CD4-positive, alpha-beta T cell treated with Interleukin-15 for 4 hours (primary cell): Measurements from ENCODE around the gene POLR3H.
"Not testable (repeated sequence)": the region's sequence is repeated elsewhere in the genome, so short reads cannot be mapped to it uniquely, and the experiment has no call there.

Experiments used
- DNase-seq: peaks from one replicate; pipeline ENCODE4 v3.0.0-alpha.2; 2020; ENCODE audit warnings: low spot score

POLR3H gene

DNA sequence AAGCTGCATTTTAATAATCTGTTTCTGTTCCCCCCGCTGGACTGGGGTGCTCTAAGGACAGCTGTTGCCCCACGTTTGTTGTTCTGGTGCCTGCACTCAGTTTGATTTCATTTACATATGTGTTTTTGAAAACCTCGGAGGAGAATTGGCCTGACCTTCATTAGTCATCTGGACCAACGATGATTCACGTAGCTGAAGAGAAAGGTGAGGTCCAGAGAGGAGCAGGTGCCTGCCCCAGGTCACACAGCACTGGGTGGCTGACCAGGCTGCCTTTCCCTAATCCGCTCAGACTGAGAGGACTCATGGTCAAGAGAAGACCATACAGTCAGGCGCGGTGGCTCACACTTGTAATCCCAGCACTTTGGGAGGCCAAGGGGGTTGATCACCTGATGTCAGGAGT lies 20.3 kb upstream of the POLR3H start:
- no peak for DNase-seq

DNA sequence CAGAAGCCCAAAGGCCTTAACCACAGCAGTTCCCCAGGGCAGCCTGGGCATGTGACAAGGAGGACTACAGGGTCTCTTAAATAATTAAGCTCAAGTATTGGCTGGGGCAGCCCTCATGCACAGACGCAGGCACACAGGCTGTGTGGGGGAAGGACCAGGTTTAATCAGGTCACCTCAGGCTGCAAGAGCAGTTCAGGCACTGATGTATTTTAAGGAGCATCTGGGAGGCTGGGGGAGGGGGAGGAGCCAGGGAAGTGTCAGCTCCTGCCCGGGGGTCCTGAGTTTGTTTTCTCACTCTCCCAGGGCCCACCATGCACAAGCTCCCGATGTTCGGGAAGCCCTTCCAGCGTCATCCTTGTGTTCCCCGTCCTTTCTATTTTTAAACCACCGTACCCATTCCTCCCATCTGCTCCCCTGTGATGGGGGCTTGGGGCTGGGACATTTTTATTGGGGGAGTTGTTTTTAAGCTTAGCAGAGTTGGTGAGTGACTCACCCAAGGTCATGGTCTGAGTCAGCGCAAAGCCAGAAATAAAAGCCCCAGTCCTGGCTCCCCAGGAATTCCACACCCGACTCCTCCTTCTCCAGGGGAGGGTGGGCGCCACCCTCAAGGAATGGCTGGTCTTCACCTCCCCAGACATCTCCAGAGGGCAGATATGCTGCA lies 18.9 kb upstream of the POLR3H start:
- DNase-seq = no peak

DNA sequence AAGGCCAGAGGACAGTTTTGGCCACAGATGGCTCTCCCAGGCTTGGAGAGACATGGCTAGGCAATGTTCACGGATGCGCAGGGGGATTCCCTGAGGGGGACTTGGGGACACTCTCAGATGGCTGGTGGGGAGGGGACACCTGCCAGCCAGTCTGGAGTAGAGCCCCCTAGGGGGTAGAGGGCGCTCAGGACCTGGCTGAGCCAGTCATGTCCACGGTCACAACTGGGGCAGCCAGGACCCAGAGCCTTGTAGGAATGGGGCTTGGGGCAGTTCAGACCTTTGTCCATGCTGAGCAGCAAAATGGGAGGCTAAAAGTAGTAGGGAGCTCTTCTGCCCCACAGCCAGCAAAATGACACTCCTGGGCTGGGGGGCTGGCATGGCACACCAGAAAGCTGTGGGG lies 18.2 kb upstream of the POLR3H start:
- DNase-seq = no peak

DNA sequence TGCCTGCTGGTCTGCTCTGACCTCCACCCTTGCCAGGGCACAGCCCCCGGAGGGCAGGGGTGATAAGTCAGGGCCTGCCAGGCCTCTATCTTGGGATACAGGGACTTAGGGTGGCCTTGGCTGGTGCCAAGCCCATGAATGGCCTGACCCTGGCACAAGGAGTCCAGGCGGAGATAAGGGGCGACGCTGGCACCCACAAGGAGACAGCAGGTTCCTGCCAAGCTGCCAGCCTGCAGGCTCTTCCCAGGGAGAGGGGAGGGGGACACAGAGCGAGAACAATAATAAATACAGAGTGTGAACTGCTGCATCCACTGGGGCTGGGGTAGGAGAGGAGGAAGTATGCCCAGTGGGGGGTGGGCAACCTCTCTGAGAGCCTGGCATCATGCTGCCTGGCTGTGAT lies 17.5 kb upstream of the POLR3H start:
- no peak for DNase-seq

DNA sequence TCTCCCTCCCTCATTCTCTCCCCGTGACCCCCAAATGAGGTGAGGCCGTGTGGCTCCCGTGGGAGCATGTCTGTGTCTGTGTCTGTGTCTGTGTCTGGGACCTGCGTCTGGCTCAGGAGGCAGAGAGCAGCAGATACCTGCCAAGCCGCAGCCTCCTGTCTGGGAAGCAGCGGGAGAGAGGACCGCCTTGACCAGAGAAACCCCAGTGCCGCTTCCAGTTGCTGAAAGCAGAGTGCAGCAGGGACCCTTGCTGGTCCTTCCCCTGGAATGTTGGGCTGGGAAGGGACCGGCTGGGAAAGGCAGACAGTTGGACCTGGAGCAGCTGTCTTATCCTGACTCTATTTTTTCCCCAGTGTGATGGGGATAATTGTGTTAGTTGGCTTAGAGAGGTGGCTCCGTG lies 17.1 kb upstream of the POLR3H start:
- no peak for DNase-seq

DNA sequence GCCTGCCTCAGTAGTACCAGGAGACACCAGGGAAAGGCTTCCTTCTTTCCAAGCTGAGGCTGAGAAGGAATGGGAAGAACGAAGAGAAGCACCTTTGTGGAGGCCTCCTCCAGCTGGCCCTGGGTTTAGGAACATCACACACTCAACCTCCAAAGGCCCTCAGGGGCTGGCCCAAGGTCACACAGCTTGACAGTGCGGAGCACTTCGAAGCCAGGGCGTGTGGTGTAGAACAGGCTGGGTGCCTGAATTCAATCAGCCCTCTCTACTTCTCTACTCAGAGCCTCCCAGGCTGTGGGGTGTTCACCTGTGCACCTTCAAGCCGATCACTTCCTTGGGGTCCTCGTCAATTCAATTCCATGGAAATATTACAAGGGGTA lies 15.8 kb upstream of the POLR3H start:
- no peak for DNase-seq

DNA sequence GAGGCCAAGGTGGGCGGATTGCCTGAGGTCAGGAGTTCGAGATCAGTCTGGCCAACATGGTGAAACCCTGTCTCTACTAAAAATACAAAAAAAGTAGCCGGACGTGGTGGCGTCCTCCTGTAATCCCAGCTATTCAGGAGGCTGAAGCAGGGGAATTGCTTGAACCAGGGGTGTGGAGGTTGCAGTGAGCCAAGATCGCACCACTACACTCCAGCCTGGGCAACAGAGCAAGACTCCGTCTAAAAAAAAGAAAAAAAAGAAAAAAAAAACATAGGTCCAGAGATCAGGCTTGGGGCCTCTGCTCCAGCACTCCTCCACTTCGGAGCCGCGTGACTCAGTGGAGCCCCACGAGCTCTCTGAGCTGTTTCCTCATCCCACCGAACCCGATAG lies 14.0 kb upstream of the POLR3H start:
- DNase-seq = not testable (repeated sequence)

DNA sequence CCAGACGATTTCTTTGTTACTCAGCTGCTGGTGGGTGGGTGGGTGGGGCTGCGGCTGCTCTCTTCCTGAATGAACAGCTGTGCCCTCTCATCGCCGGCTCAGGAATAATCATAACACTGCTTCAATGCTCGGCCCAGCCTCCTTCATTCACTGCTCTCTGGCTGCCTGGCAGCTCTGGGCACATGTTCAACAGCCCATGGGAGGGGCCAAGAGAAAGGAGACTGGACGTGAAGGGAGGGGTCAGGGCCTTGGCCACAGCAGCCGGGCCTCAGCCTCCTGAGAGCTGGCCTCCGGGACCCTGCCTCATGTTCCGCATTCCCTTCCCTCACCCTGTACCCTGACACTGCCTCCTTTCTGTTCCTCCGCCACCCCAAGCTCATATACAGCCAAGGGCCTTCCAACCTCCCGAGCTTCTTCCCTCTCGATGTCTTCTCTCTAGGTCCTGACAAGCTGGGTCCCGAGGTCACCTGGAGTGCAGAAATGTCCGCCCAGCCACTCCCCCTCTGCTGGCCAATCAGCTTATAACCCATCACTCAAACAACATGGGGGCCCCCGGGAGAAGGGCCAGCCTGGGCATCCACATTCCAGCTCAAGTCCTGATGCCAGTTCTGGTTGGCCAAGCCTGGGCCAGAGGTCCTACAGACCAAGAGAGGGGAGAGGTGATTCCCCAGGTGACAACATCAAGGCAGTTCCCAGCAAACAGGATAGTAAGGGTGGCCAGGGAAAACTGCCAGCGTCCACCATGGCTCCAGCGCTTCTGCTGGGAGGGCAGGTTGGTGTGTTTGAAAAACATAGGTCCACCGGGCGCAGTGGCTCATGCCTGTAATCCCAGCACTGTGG lies 13.4 kb upstream of the POLR3H start:
- no peak for DNase-seq

DNA sequence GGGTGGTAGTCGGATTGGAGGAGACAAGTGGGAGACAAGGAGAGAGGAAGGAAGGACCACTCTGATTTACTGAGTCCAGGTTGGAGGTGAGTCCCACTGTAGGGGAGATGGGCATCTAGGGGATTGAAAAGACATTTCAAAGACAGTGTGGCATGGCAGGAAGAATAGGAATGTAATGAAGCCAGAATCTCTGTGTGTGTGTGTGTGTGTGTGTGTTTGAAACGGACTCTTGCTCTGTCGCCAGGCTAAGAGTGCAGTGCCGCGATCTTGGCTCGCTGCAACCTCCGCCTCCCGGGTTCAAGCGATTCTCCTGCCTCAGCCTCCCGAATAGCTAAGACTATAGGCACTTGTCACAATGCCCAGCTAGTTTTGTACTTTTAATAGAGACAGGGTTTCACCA lies 12.3 kb upstream of the POLR3H start:
- no peak for DNase-seq

DNA sequence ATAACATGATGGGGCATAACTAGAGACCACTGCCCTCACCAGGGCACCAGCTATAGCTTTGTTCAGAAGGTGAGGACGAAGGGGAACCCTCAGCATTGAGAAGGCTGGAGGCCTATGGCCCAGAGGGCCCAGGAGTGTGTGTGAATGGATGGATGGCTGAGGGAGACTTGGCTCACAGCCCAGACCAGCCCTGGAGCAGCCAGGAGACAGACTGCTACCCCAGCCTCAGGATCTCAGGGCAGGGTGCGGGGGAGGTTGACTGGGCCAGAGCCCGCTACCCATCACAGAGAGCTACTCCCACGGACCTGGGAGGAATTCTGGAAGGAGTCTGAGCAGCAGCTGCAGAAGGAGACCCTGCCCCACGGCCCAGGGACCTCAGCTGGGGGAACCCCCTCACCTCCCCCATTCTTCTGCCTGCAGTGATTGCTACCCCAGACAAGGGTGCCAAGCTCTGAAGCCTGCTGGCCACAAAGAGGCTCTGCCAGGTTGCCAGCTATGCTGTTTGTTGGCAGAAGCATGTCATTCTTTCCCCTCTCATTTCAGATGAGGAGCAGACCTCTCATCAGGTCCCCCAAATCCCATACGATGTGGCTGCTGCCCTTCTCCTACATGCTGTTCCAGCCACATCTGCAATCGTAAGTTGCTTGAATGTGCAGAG lies 11.2 kb upstream of the POLR3H start:
- no peak for DNase-seq

DNA sequence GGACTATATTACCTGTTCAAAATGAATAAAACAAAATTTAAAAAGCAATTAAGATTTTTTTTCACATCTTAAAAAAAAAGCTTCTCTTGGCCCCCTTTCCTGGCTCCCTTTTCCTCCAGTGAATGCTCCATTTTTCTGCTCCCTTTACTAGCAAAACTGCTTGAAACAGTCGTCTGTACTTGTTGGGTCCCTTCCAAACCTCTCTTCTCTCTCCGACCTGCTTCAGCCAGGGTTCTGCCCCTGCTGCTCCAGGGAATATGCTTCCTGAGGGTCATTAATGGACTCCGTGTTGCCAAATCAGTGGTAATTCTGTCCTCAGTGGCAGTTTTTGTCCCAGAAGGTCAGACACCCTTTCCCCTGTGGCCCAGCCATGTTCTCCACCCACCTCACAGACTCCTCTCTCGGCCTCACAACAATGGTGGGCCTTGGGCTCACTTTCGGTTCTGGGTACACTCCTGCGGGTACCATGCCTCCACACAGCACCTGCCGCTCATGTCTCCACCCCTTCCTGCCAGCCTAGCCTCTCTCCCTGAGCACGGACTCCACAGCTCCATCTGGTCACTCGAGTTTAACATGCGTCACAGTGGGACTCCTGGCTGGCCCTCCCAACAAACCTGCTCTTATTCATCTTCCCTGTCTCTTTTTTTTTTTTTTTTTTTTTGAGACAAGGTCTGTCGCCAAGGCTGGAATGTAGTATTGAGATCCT lies 7.8 kb upstream of the POLR3H start:
- no peak for DNase-seq

DNA sequence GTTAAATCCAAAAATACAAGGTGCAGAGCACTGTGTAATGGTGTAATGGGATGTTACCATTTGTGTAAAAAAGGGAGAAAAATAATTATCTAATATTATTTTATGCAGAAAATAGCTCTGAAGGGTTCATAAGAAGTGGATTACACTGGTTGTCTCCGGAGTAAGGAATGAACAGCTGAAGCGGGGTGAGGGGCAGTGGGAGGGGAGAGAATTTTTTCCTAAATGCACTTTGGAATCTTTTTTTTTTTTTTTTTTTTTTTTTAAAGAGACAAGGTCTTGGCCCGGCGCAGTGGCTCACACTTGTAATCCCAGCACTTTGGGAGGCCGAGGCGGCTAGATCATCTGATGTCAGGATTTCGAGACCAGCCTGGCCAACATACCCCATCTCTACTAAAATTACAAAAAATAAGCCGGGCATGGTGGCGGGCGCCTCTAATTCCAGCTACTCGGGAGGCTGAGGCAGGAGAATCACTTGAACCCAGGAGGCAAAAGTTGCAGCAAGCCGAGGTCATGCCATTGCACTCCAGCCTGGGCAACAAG lies 6.8 kb upstream of the POLR3H start:
- no peak for DNase-seq

DNA sequence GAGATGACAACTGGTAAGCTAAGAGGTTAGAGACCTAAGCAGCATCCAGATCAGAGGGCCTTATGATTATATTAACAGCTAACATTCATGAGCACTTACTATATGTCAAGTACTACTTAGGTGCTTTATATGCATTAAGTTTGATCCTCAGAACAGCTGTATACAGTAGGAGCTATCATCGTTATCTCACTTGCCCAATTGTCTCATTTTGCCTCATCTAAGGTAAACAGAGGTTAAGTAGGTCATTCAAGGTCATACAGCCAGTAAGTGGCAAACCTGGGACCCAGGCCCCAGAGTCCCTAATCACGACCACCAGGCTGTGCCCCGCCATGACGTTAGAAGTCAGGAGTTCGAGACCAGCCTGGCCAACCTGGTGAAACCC lies 4.6 kb upstream of the POLR3H start:
- no peak for DNase-seq

DNA sequence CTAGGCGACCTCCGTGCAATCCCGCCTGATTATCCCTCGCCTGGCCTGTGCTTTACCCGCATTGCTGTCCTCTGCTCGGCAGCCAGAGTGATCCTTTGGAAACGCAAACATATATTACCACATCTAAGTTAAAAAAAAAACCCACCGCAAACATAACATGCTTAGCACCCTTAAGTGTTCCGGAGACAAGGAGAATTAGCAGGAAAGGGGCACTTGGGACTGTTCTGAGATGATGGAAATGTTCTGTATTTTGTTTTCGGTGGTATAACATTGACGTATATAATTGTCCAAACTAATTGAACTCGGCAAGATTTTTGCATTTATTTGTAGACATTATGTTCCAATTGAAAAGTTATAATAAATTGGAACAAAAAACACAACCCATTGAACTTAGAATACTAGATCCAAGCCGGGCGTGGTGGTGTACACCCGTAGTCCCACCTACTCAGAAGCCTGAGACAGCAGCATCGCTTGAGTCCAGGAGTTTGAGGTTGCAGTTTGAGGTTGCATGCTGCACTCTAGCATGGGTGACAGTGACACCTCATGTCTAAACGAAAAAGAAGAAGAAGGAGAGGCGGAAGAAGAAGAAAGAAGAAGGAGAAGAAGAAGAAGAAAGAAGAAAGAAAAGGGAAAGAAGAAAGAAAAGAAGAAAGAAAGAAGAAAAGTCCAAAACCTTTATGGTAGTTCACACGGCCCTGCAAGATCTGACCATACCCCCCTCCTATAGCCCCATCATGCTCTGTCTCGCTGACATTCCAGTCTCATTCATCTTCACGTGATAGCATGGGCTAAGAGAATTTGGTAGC lies 604 bp upstream of the POLR3H start:
- DNase-seq = no peak

DNA sequence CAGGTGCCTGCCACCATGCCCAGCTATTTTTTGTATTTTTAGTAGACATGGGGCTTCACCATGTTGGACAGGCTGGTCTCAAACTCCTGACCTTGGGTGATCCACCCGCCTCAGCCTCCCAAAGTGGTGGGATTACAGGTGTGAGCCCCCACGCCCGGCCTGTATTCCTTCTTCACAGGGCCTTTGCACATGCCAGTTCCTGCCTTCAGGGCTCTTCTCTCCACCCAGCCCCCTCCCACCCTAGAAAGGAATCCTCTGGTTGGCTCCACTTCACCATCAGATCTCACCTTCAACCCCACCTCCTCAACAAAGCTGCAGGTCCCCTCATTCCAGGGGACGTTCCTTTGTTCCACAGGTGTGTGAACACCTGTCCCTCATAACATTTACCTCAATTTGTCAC lies 2.0 kb downstream of the POLR3H start:
- no peak for DNase-seq

DNA sequence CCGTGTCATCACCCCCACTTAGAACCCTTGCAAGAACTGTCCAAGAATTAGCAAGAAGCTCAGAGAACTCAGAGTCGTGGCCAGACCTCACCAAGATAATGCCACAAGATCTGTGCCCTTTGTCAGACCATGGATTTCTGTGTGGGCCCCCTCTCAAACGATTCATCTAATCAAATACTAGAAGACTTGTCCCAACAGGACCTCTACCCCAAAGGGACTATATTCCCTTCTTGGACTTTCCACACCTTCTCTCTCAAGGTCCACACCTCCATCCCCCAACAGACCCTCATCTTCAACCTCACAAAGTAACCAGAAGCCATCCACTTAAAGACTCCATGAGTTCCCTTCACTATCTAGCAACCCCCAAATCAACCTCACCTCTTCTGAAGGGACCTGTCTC lies 2.8 kb downstream of the POLR3H start:
- no peak for DNase-seq

DNA sequence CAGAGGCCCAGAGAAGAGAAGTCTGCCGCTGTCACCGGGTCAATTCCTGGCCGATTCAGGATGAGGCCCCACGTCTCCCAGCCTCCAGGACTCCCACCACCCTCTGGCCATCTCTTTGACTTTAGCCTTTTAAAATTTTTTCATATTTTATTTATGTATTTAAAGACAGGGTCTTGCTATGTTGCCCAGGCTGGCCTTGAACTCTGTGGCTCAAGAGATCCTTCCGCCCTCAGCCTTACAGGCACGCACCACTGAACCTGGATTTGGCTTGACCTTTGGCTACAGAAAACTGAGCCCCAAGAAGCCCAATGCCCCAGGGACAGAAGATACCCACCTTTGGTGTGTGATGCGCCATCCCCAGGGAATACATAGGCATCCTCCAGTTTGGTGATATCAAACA lies 3.9 kb downstream of the POLR3H start:
- no peak for DNase-seq

DNA sequence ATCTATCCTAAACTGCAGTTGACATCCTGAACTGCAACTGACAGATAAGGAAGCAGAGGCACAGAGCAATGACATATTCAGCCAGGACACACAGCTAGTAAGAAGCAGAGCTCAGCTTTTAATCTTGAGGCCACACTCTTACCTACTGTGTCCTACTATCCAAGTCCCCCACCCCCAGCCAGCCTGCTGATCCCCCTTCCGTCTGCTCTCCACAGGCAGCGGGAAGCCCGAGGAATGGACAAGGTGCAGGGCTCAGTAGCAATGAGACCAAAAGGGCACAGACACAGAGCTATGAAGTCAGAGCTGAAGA lies 4.3 kb downstream of the POLR3H start:
- DNase-seq = no peak

DNA sequence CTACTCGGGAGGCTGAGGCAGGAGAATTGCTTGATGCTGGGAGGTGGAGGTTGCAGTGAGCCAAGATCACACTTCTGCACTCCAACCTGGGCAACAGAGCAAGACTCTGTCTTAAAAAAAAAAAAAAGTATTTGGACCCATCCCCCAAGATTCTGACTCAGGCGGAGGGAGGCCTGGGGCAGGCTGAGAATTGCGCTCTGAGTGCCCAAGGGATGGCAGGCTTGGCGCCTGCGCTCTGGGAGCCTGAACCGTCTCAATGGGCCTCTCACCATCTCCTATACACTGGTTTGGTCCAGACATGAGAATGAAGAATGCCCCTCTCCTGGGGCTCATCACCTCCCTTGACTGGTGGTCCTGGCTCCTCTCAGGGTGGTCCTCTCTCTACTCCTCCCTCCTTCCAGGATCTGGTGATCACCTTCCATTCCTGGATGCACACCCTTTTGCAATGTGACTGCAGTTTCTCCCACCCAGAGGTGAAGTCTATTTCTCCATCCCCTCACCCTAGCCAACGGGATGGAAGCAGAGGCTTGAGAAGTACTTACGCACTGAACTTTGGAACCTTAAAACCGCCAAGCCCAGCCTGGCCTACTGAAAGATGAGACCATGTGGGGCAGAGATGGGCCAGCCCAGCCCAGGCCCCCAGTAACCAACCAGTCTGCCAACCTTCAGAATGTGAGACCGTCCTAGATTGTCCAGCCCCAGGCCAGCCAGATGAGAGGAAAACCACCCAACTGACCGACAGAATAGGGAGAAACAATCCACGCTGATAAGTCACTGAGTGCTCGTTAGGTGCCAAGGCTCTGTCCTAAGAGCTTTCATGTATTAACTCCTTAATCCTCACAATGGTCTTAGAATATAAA lies 4.9 kb downstream of the POLR3H start:
- no peak for DNase-seq

DNA sequence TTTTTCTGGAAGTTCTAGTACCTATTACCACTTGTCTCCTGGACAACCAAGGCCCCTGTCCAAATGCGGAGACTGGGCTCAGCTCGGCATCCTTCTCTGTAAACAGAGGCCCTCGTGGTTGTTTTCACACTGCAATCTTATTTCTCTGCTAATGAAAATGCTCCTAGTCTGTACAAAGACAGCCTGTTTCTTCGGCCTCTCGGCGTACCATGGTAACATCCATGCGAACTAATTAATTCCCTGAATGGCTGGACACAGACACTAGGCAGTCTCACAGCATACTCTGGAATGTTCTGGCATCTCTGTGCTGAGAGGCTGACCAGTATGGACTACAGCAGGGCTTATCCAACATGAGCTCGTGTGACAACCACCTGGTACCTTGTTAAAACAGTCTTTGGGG lies 5.7 kb downstream of the POLR3H start:
- DNase-seq = no peak

DNA sequence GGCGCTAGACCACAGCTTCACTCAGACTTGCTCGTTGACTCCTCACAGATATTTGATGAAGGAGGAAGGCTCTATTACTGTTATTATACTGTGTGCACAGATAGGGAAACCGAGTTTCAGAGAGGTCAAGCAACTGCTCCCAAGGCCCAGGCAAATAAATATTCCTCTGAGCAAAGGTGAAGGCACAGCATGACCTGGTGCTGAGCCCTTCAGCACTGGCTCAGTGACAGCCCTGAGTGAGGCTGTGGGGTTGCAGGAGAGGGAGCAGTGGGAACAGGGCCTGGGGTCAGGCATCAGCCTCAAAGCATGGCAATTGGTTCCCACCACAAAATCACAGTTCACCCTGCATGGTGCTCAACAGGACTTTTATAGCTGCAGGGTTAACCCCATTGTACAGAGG lies 7.1 kb downstream of the POLR3H start:
- DNase-seq = no peak
